Measurements from ENCODE around the gene CACNA2D2.

Gene CACNA2D2

GRCh38 chr3:50494126-50494525 is 9.3 kb downstream of the CACNA2D2 start:
- DNase-seq = no peak

- DNase-seq = no peak
Observed at GRCh38 chr3:50493623-50494022, 9.8 kb downstream of the CACNA2D2 start.

GRCh38 chr3:50493086-50493485 is 10.3 kb downstream of the CACNA2D2 start:
- no peak for DNase-seq

GRCh38 chr3:50491023-50491422 is 12.4 kb downstream of the CACNA2D2 start:
- no peak for DNase-seq

- DNase-seq = no peak
Observed at GRCh38 chr3:50490424-50490823, 13.0 kb downstream of the CACNA2D2 start.

GRCh38 chr3:50487181-50487580 is 16.3 kb downstream of the CACNA2D2 start:
- no peak for DNase-seq

GRCh38 chr3:50486219-50486888 is 17.1 kb downstream of the CACNA2D2 start:
- no peak for DNase-seq

GRCh38 chr3:50484722-50485121 is 18.7 kb downstream of the CACNA2D2 start:
- no peak for DNase-seq

GRCh38 chr3:50483374-50483773 is 20.1 kb downstream of the CACNA2D2 start:
- no peak for DNase-seq

- DNase-seq = no peak
Observed at GRCh38 chr3:50481992-50482391, 21.4 kb downstream of the CACNA2D2 start.

GRCh38 chr3:50480471-50480870 is 23.0 kb downstream of the CACNA2D2 start:
- no peak for DNase-seq

- DNase-seq = no peak
Observed at GRCh38 chr3:50479523-50479922, 23.9 kb downstream of the CACNA2D2 start.

GRCh38 chr3:50478671-50479260 is 24.7 kb downstream of the CACNA2D2 start:
- DNase-seq = no peak

- DNase-seq = no peak
Observed at GRCh38 chr3:50478051-50478450, 25.4 kb downstream of the CACNA2D2 start.

GRCh38 chr3:50475348-50475747 is 28.1 kb downstream of the CACNA2D2 start:
- no peak for DNase-seq

GRCh38 chr3:50474717-50475116 is 28.7 kb downstream of the CACNA2D2 start:
- no peak for DNase-seq

- DNase-seq = no peak
Observed at GRCh38 chr3:50473768-50474167, 29.7 kb downstream of the CACNA2D2 start.

- DNase-seq = no peak
Observed at GRCh38 chr3:50472958-50473357, 30.5 kb downstream of the CACNA2D2 start.

- no peak for DNase-seq
Observed at GRCh38 chr3:50470658-50471057, 32.8 kb downstream of the CACNA2D2 start.

GRCh38 chr3:50467919-50468318 is 35.5 kb downstream of the CACNA2D2 start:
- DNase-seq = no peak

GRCh38 chr3:50466177-50466576 is 37.3 kb downstream of the CACNA2D2 start:
- DNase-seq = no peak

- DNase-seq = no peak
Observed at GRCh38 chr3:50464569-50464968, 38.9 kb downstream of the CACNA2D2 start.

- DNase-seq = no peak
Observed at GRCh38 chr3:50459785-50460184, 43.6 kb downstream of the CACNA2D2 start.

GRCh38 chr3:50457988-50458387 is 45.4 kb downstream of the CACNA2D2 start:
- DNase-seq = no peak

All from CD4-positive, alpha-beta T cell treated with Interleukin-17A for 4 hours (primary cell).